HepG2 (cell line): ENCODE measurements around the gene S100A13. TPM values are rescaled to one million over a fixed set of nuclear protein-coding genes. Genes with fewer than 3 reads are reported as not detected.

Source experiments
- ATAC-seq: fragments of 200-7000 bp; cut with Tn5 transposase; 3 replicates; pipeline ENCODE4 v1.9.1; 2020; ENCODE audit warnings: mild to moderate bottlenecking, moderate library complexity
- BruUV-seq: library from RNA; stranded (reverse); fragments of 400-500 nt; replicated peaks from 2 replicates; lab custom pipeline; 2021; lab: Mats Ljungman, UMichigan
- CTCF ChIA-PET: fragments of 300-600 bp; formaldehyde crosslinking; extraction: SDS; loops from one replicate; lab custom pipeline; 2021; ENCODE audit warnings: low total read pairs, inconsistent platforms, low intra/inter-chr PET ratio; lab: Yijun Ruan, JAX
- POLR2A ChIA-PET: fragments of 350-600 bp; sonication (Branson Sonifier 250); formaldehyde crosslinking; loops from one replicate; lab custom pipeline; 2020; ENCODE audit warnings: antibody characterized with exemption, inconsistent platforms; lab: Yijun Ruan, JAX
- DNase-seq: peaks from one replicate; pipeline ENCODE4 v3.0.0-alpha.2; 2015; ENCODE audit warnings: low spot score
- FAIRE-seq: peaks from 3 replicates; lab custom pipeline; 2011; peaks lifted over from hg19 to GRCh38; lab: Jason Lieb, UNC
- H2AFZ ChIP-seq: one replicate; pipeline ENCODE4 v1.6.1; 2011; ENCODE audit warnings: low read length, inconsistent platforms
- H3K27ac ChIP-seq: fragments of 300-600 bp; 3 replicates; pipeline ENCODE4 v1.8.0; 2011; ENCODE audit warnings: mixed run types, mild to moderate bottlenecking, mixed read lengths, low read length, inconsistent platforms; ENCODE audit not compliant: insufficient read depth; ENCODE audit errors: extremely low read length
- H3K27me3 ChIP-seq, 2 experiments: fragments of 200-600 bp in 1 of 2; 2 replicates in 1 of 2; 3 replicates in 1 of 2; pipeline versions ENCODE4 v1.6.0 to v1.8.0; 2011; ENCODE audit warnings: low read length in 2 of 2, mild to moderate bottlenecking in 2 of 2, moderate library complexity in 2 of 2, inconsistent platforms in 1 of 2; ENCODE audit not compliant: insufficient read depth in 2 of 2, control insufficient read depth in 1 of 2
- H3K36me3 ChIP-seq, 2 experiments: fragments of 200-600 bp in 1 of 2; replicated peaks in 1 of 2; 2 replicates in 1 of 2; 3 replicates in 1 of 2; pipeline versions ENCODE4 v1.5.1 to v1.8.0; 2011; ENCODE audit warnings: low read length in 2 of 2, inconsistent platforms in 1 of 2; ENCODE audit not compliant: insufficient read depth in 2 of 2, control insufficient read depth in 1 of 2
- H3K4me1 ChIP-seq: 2 replicates; pipeline ENCODE4 v1.5.1; 2012; ENCODE audit warnings: low read length, inconsistent platforms; ENCODE audit not compliant: insufficient read depth
- H3K4me2 ChIP-seq: 2 replicates; pipeline ENCODE4 v1.6.0; 2011; ENCODE audit warnings: low read depth, low read length, inconsistent platforms
- H3K4me3 ChIP-seq, 3 experiments: fragments of 200-600 bp in 1 of 3; sonication (generic), shearing (Covaris generic) in 1 of 3; replicated peaks in 1 of 3; 2 replicates each; pipeline ENCODE4 v1.5.1; 2011 to 2016; ENCODE audit warnings: low read length in 3 of 3, inconsistent platforms in 2 of 3, low read depth in 2 of 3, mild to moderate bottlenecking in 2 of 3, control low read depth in 1 of 3, mixed read lengths in 1 of 3; ENCODE audit not compliant: insufficient read depth in 1 of 3
- H3K79me2 ChIP-seq: one replicate; pipeline ENCODE4 v1.6.1; 2011; ENCODE audit warnings: low read length, inconsistent platforms; ENCODE audit not compliant: insufficient read depth
- H3K9ac ChIP-seq: 2 replicates; pipeline ENCODE4 v1.6.0; 2011; ENCODE audit warnings: mild to moderate bottlenecking, low read depth, low read length, inconsistent platforms; ENCODE audit not compliant: insufficient read depth
- H3K9me3 ChIP-seq: 2 replicates; pipeline ENCODE4 v1.5.1; 2012; ENCODE audit warnings: mild to moderate bottlenecking, low read length
- H4K20me1 ChIP-seq: 2 replicates; pipeline ENCODE4 v1.6.0; 2011; ENCODE audit warnings: inconsistent platforms, mild to moderate bottlenecking, low read length, moderate library complexity; ENCODE audit not compliant: insufficient read depth
- CREBL2 ChIP-seq: sonication (generic); formaldehyde crosslinking; IDR thresholded peaks from 2 replicates; pipeline ENCODE4 v1.8.1; 2023; ENCODE audit warnings: missing genetic modification reagents, mild to moderate bottlenecking, borderline replicate concordance
- FOXO1 ChIP-seq: sonication (generic); formaldehyde crosslinking; IDR thresholded peaks from 2 replicates; pipeline ENCODE4 v1.4.0; 2020; ENCODE audit warnings: missing genetic modification reagents
- MTA1 ChIP-seq: sonication (generic); formaldehyde crosslinking; IDR thresholded peaks from 2 replicates; pipeline ENCODE4 v1.4.0; 2020; ENCODE audit warnings: missing genetic modification reagents, mild to moderate bottlenecking, borderline replicate concordance
- PHF8 ChIP-seq: sonication (generic); formaldehyde crosslinking; IDR thresholded peaks from 2 replicates; pipeline ENCODE4 v1.5.0; 2020; ENCODE audit warnings: missing genetic modification reagents
- PITX1 ChIP-seq: sonication (generic); formaldehyde crosslinking; IDR thresholded peaks from 2 replicates; pipeline ENCODE4 v1.5.1; 2020; ENCODE audit warnings: mild to moderate bottlenecking, missing genetic modification reagents
- SRSF1 ChIP-seq: fragments of 200-400 bp; formaldehyde crosslinking; optimal IDR thresholded peaks from 2 replicates; pipeline ENCODE3; 2017; ENCODE audit warnings: mild to moderate bottlenecking, low read depth, low read length, moderate library complexity
- TARDBP ChIP-seq: sonication (generic); formaldehyde crosslinking; IDR thresholded peaks from 2 replicates; pipeline ENCODE4 v1.8.0; 2022; ENCODE audit warnings: mild to moderate bottlenecking, missing genetic modification reagents
- TRIM24 ChIP-seq: sonication (generic); formaldehyde crosslinking; IDR thresholded peaks from 2 replicates; pipeline ENCODE4 v1.8.0; 2022; ENCODE audit warnings: mild to moderate bottlenecking, missing genetic modification reagents
- TSC22D2 ChIP-seq: sonication (generic); formaldehyde crosslinking; IDR thresholded peaks from 2 replicates; pipeline ENCODE4 v1.5.1; 2020; ENCODE audit warnings: missing genetic modification reagents, mild to moderate bottlenecking, borderline replicate concordance
- ZNF264 ChIP-seq: sonication (generic); formaldehyde crosslinking; IDR thresholded peaks from 2 replicates; pipeline ENCODE4 v1.4.0; 2020; ENCODE audit warnings: missing genetic modification reagents
- ZNF704 ChIP-seq: sonication (generic); formaldehyde crosslinking; IDR thresholded peaks from 2 replicates; pipeline ENCODE4 v1.8.1; 2023; ENCODE audit warnings: mild to moderate bottlenecking, inconsistent platforms, moderate library complexity, missing genetic modification reagents, borderline replicate concordance
- WGBS: methylation state at CpG from one replicate; pipeline ENCODE4 v1.1.6; 2017; ENCODE audit warnings: low lambda C conversion rate; 5-methylcytosine and 5-hydroxymethylcytosine counted together
- in situ Hi-C: cut with HindIII; loops from 2 replicates; pipeline ENCODE4 v1.10.0; 2017; ENCODE audit warnings: low pct_unique_long_range_greater_than_20kb; ENCODE audit not compliant: extremely low pct_ligation_motif_present
- intact Hi-C: fragments of 100-400 bp; cut with micrococcal nuclease; formaldehyde crosslinking; loops from one replicate; pipeline ENCODE4 v1.10.0; 2022; ENCODE audit not compliant: unreplicated experiment
- polyA plus RNA-seq, 8 experiments: library from polyadenylated mRNA; depleted of rRNA in 3 of 8; stranded (reverse) in 7 of 8; unstranded in 1 of 8; fragments of >200 nt; fragmentation: Illumina TruSeq in 4 of 8; extraction: Trizol in 4 of 8; gene quantifications; 2 replicates each; pipeline versions ENCODE4 v1.2.1 to v1.2.3, GENCODE V29; 2011 to 2016; ENCODE audit warnings: low read depth in 4 of 8, missing spikeins in 1 of 8, mixed read lengths in 1 of 8; ENCODE audit not compliant: insufficient read depth in 1 of 8
- total RNA-seq, 5 experiments: library from RNA; depleted of rRNA; stranded (reverse); fragments of >200 nt; fragmentation: Illumina TruSeq; extraction: Trizol; gene quantifications; 2 replicates each; pipeline ENCODE4 v1.2.3, GENCODE V29; 2016; ENCODE audit warnings: low read depth in 1 of 5
- TF ChIP-seq, protein P1 (sequence below): sonication (generic); formaldehyde crosslinking; IDR thresholded peaks from 2 replicates; pipeline ENCODE4 v1.8.0; 2022; ENCODE audit warnings: mild to moderate bottlenecking, missing genetic modification reagents
- TF ChIP-seq, protein P2 (sequence below): sonication (generic); formaldehyde crosslinking; IDR thresholded peaks from 2 replicates; pipeline ENCODE4 v1.4.0; 2020; ENCODE audit warnings: mild to moderate bottlenecking, missing genetic modification reagents

S100A13 gene
- total and polyA plus RNA-seq, 2 of the 13 experiments (the other 11 are each of a cell fraction or from before 2014, with no cell fraction given): 89.5 to 172 TPM

DNA sequence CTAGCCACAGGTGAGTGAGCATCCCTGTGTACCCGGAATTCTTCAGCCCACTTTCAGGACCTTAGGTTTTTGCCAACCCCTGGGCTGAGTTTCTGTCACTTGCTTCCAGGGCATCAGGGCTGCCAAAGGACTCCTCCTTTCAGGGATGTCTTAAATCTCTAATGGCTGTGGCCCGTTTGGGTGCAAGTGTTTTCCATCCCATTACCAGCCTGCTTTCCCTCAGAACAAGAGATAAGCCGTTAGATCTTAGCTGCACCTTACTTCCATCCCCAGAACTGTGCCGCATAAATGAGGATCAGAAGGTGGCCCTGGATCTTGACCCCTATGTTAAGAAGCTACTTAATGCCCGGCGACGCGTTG, 31.9 kb upstream of the S100A13 start:
- Histone ChIP-seq H3K79me2 (peaks cover 12% of the 10 kb centered on the region), H3K4me2 (peak overlapping the region; percentile 93), H2AFZ (no peak overlapping the region), H3K36me3 (peaks cover 6 to 32% of the 10 kb centered on the region in 2 experiments), H3K9ac (peak overlapping the region; percentile 78), H3K4me3 (peak overlapping the region; percentile 80 to 96 (median 91)), H3K27ac (peak overlapping the region; percentile 62), H3K4me1 (peaks cover 34% of the 10 kb centered on the region), H3K27me3 (no peaks in the 10 kb centered on the region; a peak in 1 of 5 replicates), H4K20me1 (no peaks in the 10 kb centered on the region), H3K9me3 (no peaks in the 10 kb centered on the region)
- ChIA-PET CTCF (no interaction called here), POLR2A (interaction anchor here (0.8 to 2.3 kb wide), 6 partner anchors 11 to 69 kb away, joined by 3 to 18 read pairs (median 4); partner anchors contain the start of genes CHTOP, INTS3 and S100A13)
- ATAC-seq (peak; percentile 3; the same call in 1 of the 3 replicates), FAIRE-seq (no peak), DNase-seq (no peak)
- 41% methylated on average over 8 of the region's 8 CpGs for whole genome bisulfite sequencing
- intact Hi-C loops: no loop called here
- BruUV-seq: no TSS peak
- in situ Hi-C loops: no loop called here
- no peak for TF ChIP-seq ZNF264 (CRISPR knock-in tag)
- TF ChIP-seq, protein P1, sequence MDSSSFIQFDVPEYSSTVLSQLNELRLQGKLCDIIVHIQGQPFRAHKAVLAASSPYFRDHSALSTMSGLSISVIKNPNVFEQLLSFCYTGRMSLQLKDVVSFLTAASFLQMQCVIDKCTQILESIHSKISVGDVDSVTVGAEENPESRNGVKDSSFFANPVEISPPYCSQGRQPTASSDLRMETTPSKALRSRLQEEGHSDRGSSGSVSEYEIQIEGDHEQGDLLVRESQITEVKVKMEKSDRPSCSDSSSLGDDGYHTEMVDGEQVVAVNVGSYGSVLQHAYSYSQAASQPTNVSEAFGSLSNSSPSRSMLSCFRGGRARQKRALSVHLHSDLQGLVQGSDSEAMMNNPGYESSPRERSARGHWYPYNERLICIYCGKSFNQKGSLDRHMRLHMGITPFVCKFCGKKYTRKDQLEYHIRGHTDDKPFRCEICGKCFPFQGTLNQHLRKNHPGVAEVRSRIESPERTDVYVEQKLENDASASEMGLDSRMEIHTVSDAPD: 0 out of 2 replicates have a peak, but pooled peaks have one; percentile 25
- no peak for TF ChIP-seq TSC22D2 (CRISPR knock-in tag)

DNA sequence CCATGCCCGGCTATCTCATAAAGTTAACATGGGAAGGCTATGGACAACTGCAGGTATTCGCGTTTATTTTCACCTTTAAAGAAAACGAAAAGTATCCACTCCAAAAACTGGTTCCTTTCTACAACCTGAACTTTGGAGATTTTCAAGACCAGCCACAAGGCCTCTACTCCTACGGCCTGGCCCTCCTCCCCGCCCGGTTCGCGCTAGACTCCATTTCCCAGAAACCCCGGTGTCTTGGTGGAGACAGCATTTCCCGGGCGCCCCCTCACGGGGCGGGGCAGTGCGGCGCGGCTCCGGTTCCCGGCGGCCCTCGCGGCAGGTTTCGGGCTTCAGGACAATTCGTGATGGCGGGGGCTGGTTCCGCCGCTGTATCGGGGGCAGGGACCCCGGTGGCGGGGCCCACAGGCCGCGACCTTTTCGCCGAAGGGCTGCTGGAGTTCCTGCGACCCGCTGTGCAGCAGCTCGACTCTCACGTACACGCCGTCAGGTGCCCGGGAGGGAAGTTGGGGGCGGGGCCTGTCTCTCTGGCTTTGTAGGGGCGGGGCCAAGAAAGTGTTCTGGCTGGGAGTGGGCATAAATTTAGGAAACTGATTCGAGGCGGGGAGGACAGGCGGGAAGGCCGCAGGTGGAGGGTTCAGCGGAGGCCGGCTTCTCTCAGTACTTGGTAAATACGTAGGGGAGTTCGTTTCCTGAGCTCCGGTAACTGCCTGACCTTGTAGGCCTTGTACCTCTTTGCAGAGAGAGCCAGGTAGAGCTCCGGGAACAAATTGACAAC, 31.3 kb upstream of the S100A13 start, which contains the start of gene SNAPIN:
Gene SNAPIN (plus strand): TSS at position 304 of the 775 bp plus-strand sequence. CDS start 41 bp downstream, at position 345.
- ATAC-seq (peak; percentile 95), DNase-seq (peak; percentile 75), FAIRE-seq (peak; percentile 73)
- Histone ChIP-seq H3K4me1 (peaks cover 39% of the 10 kb centered on the region), H3K9me3 (no peaks in the 10 kb centered on the region), H2AFZ (peak within 1 kb of the TSS; percentile 95), H3K27ac (peak within 1 kb of the TSS; percentile 62), H3K4me3 (peak within 1 kb of the TSS; percentile 80 to 96 (median 91)), H3K36me3 (peaks cover 6 to 28% of the 10 kb centered on the region in 2 experiments), H3K9ac (peak within 1 kb of the TSS; percentile 78), H3K27me3 (no peaks in the 10 kb centered on the region; a peak in 1 of 5 replicates), H3K79me2 (peaks cover 12% of the 10 kb centered on the region), H4K20me1 (no peaks in the 10 kb centered on the region), H3K4me2 (peak within 1 kb of the TSS; percentile 93)
- ChIA-PET CTCF (no interaction called here), POLR2A (interaction anchor here (0.8 to 2.3 kb wide), 5 partner anchors 11 to 69 kb away, joined by 3 to 18 read pairs (median 4); partner anchors contain the start of genes CHTOP, INTS3 and S100A13)
- TSS peak; percentile 79 for BruUV-seq
- intact Hi-C loops (no loop called here), in situ Hi-C loops (no loop called here)
- WGBS: 2% methylated on average over 33 of the region's 53 CpGs
- TF ChIP-seq, protein P2, sequence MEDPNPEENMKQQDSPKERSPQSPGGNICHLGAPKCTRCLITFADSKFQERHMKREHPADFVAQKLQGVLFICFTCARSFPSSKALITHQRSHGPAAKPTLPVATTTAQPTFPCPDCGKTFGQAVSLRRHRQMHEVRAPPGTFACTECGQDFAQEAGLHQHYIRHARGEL (CRISPR knock-in tag): no peak
- peak; percentile 91 for TF ChIP-seq SRSF1
- TF ChIP-seq TRIM24: no peak
- 0 out of 2 replicates have a peak, but pooled peaks have one; percentile 78 for TF ChIP-seq ZNF704 (CRISPR knock-in tag)
- TF ChIP-seq MTA1: peak; percentile 36; the same call in 1 of the 2 replicates
- TF ChIP-seq TARDBP: peak; percentile 79
- peak; percentile 45; the same call in 1 of the 2 replicates for TF ChIP-seq FOXO1 (CRISPR knock-in tag)
- TF ChIP-seq CREBL2: peak; percentile 35; the same call in 1 of the 2 replicates
- TF ChIP-seq PHF8 (CRISPR knock-in tag): peak; percentile 96
- 0 out of 2 replicates have a peak, but pooled peaks have one; percentile 43 for TF ChIP-seq PITX1 (CRISPR knock-in tag)
